OCI-M2 (cell line): Measurements from ENCODE around the gene SLC25A48.
A peak's percentile ranks its signal among the peaks of the same experiment; 100 is the strongest.
"Not testable (repeated sequence)": the region's sequence is repeated elsewhere in the genome, so short reads cannot be mapped to it uniquely, and the experiment has no call there.

ENCODE experiments used
- DNase-seq: peaks from one replicate; lab custom pipeline; 2025; ENCODE audit not compliant: unreplicated experiment; lab: John Stamatoyannopoulos, UW

Gene SLC25A48

GRCh38 chr5:135829681-135830383 is 4.6 kb upstream of the SLC25A48 start:
- peak; percentile 35 for DNase-seq

GRCh38 chr5:135830384-135830700 is 4.1 kb upstream of the SLC25A48 start:
- DNase-seq = no peak

DNA sequence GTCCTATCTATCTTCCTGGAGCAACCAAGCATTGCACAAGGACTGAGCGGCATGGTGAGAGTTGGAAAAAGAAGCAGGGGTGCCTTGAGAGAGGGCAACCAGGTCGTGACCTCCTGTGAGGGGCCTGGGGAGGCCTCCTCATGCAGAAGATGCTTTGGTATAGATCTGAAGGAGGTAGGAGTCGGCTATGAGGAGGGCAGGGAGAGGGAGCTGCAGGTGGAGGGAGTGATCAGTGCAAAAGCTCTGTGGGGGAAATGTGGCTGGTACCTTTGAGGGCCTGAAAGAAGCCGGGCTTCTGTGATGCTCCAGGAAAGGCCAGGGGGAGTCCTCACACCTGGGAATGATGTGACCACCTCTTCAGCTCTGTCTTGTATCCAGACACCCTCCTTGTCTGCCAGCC is 3.6 kb upstream of the SLC25A48 start:
- DNase-seq = no peak

DNA sequence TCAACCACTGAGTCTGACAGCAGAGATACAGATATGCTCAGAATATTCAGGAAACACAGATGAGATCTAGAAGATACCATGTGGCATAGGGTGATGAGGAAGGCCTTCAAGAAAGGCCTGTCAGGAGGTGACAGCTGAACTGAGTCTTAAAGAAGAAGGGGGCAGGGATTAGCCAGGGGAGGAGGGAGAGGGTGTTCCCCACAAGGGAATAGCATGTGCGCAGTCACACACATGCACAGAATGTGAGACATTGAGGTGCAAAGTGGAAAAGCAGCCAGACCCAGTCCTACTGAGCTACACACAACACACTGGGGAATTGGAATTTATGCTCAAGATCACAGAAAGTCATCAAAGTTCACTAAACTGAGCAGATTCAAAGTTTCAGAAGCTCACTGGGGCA is 3.0 kb upstream of the SLC25A48 start:
- no peak for DNase-seq

DNA sequence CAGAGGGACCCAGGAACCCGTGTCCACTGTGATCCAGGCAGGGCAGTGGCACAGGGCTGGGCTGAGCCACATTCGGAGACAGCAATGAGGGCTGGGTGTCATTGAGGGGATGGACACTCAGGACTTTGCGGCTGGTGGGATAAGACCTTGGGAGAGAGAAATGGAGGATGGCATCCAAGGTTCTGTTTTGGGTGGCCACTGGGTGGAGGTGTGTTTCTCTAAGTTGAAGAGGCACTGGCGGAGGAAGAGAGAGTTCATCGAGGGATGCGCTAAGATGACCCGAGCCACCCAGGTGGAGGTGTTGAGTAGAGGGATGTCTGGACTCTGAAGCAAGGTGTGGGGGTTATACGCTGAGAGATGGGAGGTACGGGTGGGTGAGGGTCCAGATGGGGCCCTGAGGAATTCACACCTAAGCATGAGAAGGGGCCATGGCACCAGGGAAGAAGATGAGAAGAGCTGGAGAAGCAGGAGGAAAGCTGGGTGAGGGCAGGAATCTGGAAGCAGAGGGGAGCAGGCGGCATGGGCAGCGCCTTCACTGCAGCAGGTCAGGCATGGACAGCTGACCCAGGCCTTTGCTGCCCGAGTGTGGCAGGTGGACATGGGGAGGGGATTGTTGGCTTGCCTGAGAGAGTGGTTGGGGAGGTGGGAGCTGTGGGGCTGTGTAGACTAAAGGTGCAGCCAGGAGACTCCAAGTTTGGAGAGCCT is 2.5 kb upstream of the SLC25A48 start:
- DNase-seq = no peak

DNA sequence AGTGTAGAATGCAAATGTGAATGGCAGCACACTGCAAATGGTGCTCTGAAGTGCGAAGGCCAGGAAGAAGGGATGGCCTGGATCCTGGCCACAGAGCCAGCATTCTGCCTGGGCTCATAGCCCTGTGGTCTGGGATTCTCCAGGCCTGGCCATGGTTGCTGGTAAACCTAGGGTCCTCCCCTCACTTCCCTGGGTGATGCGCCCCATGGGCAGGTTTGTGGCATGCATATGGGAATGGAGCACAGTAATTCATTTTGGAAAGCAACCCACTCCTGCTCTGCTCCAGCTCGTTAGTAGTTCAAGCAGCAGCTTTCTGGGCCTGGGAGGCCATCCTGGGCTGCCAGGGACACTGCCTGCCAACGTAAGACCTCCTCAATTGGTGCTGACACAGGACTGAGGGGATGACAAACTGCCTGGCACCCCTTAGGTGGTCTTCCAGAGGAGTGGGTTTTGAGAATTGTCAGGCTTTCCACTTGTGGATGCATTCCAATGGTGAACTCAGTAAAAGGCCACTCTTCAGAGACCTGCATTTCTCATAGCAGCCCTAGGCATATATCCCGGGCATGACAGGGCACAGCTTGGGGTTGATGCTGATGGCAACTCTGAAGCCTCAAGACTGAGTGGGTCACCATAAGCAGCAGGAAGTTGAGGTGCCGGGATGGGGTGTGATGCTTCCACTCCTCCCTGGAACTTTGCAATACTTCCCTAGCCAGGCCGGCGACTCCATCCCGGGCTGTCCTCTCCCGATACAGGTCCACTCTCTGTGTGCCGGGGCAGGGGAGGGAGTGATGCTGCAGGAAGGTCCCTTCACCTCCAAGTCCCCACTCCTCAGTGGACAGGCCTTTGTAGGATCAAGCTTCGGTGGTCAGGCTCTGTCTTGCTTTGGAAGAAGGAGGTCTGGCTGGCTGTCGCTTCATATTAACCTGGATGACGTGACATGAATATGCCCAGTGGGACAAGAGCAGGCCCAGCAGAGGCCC is 1.2 kb upstream of the SLC25A48 start:
- no peak for DNase-seq

- DNase-seq = no peak
These were observed 363 bp upstream of the SLC25A48 start for GRCh38 chr5:135833961-135834638.

GRCh38 chr5:135835766-135836165 is 1.3 kb downstream of the SLC25A48 start:
- DNase-seq = no peak

- DNase-seq = not testable (repeated sequence)
These were observed 3.9 kb downstream of the SLC25A48 start for GRCh38 chr5:135838395-135838794.

DNA sequence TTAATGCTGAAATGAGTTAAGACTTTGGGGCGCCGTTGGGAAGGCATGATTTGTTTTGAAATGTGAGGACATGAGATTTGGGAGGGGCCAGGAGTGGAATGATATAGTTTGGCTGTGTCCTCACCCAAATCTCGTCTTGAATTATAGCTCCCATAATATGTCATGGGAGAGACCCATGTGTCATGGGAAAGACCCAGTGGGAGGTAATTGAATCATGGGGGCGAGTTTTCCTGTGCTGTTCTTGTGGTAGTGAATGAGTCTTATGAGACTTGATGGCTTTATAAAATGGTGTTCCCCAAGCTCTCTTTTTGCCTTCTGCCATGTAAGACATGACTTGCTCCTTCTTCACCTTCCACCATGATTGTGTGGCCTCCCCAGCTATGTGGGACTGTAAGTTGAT is 5.1 kb downstream of the SLC25A48 start:
- no peak for DNase-seq

DNA sequence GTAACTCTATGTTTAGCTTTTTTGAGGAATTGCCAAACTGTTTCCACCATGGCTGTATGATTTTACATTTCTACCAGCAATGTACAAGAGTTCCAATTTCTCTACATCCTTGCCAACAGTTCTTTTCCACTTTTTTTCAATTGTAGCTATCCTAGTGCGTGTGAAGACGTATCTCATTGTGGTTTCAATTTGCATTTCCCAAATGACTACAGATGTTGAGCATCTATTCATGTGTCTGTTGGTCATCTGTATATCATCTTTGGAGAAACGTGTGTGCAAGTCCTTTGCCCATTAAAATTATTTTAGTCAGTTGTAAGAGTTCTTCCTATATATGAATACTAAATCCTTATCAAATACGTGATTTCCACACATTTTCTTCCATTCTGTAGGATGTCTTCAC is 6.5 kb downstream of the SLC25A48 start:
- DNase-seq = no peak

DNA sequence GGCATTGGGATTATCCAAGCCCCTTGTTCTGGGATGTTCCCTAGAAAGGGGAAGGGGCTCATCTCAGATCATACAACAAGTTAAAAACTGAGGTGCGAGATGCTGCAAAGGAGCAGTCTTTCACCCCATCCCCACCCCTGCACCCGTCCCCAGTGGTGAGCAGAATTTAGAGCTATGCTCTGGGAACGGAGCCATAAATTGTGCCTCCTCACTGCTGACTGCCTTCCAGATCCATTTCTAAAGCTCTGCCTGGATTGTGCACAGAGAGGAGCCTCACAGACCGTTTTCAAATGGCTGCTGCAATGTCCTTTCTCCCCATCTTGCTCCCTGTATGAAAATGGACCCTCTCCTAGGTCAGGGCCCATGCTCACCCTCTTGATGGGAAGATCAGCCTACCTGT is 8.3 kb downstream of the SLC25A48 start:
- no peak for DNase-seq

DNA sequence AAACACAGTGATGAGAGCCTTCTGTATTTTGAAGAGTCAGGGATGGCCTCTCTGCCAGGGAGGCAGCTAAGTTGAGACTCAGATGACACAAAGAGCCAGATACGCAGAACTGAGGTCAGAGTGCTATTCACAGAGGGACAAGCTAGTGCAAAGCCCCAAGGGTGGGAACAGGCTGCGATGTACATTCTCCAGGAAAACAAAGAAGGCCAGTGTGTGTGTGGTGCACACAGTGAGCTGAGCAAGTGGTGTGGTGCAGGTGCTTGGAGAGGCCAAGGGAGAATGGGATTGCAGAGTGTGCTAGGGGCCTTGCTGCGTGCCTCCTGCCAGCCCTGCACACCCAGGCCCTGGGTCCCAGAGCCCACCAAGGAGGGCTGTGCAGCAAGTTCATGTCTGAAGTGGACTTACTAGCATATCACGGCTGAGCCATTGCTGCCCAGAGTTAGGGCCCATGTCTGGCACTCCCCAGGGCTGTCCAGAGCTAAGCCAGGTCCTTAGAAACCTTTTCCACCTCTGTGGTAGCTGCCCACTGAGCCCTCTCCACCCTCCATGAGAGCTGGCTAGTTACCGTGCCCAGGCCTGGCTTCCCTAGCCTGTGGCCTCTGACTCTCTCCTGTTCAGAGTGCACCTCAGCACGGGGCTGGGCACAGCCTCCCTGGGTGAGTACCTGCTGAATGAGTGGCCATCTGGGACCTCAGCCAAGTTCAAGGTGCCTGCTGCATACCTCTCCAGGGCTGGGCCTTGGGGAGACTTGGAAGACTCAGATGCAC is 9.3 kb downstream of the SLC25A48 start:
- DNase-seq = no peak

DNA sequence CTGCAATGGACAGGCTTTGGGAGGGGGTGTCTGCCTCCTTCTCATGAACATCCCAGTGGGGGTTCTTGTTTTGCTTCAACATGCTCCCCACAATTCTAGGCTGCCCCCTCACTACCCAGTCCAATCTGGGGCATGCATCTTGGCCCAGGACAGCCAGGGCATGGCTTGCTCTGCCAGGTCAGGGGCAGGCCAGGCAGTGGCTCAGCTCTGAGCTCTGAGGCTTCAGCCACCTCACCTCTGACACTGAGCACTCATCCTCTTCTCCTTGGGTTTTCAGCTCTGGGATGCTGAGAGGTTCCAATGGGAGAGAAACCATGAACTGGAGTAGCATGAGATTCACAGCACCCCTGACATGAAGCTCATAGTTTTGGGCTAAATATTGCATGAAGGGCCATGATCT is 11.8 kb downstream of the SLC25A48 start:
- DNase-seq = no peak

DNA sequence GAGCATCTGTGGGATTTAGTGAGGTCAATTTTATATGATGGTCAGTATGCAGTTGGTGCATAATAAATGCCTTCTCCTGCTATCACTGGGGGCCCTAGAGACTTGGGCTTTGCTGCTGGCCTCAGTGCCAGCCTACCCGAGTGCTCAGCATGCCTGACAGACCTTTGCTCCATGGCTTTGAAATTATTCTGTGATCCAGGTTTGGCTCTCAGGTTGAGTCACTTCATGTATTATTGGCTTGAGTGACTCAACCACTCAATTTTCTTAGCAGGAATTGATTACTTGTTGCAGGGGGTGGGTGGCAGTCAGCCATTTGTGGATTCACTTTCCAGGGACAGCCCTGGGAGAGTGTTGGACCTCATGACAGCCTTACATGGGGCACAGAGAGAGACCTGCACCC is 13.5 kb downstream of the SLC25A48 start:
- no peak for DNase-seq

DNA sequence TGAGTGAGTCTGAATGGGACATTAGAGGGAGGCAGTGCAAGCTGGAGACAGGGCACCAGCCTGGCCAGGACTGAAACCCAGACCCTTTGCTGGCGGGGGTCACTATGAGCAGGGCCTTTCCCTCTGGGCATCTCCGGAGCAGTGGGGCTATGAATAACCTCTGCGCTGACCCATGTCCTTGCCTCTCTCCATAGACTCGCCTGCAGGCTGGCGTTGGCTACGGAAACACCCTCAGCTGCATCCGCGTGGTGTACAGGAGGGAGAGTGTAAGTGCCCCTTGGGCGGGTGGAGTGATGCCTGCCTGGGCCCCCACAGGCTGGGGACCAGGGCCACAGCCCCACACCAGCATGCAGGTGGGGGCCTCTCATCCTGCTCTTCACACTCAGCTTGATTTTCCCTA is 15.8 kb downstream of the SLC25A48 start:
- DNase-seq = no peak

- no peak for DNase-seq
These were observed 16.2 kb downstream of the SLC25A48 start for GRCh38 chr5:135850671-135851070.

GRCh38 chr5:135851186-135851914 is 16.9 kb downstream of the SLC25A48 start:
- no peak for DNase-seq

- no peak for DNase-seq
These were observed 17.7 kb downstream of the SLC25A48 start for GRCh38 chr5:135851915-135852845.
